HCT116 (cell line): ENCODE measurements around the gene MPPED1. TPM values are rescaled to one million over a fixed set of nuclear protein-coding genes. Genes with fewer than 3 reads are reported as not detected.

Experiments used
- ATAC-seq: fragments of 200-7000 bp; cut with Tn5 transposase; 2 replicates; pipeline ENCODE4 v1.9.1; 2020; ENCODE audit warnings: mild to moderate bottlenecking, moderate library complexity
- BruUV-seq: library from RNA; stranded (reverse); fragments of 400-500 nt; replicated peaks from 2 replicates; lab custom pipeline; 2021; lab: Mats Ljungman, UMichigan
- CTCF ChIA-PET: fragments of 300-600 bp; sonication (Branson Sonifier 250); formaldehyde crosslinking; loops from one replicate; lab custom pipeline; 2021; ENCODE audit warnings: antibody characterized with exemption; lab: Charles Lee
- POLR2A ChIA-PET: fragments of 300-600, 350-600 bp; sonication (Branson Sonifier 250); formaldehyde crosslinking; loops from one replicate; lab custom pipeline; 2021; ENCODE audit warnings: antibody characterized with exemption; lab: Charles Lee
- RAD21 ChIA-PET, 2 experiments: fragments of 300-600 bp; sonication (Branson Sonifier 250); formaldehyde crosslinking; loops; one replicate each; lab custom pipeline; 2023; ENCODE audit warnings: low total read pairs in 2 of 2; ENCODE audit not compliant: uncharacterized antibody in 2 of 2, unreplicated experiment in 2 of 2, low non-redundant PET in 1 of 2; lab: Charles Lee
- DNase-seq: peaks from one replicate; pipeline ENCODE4 v3.0.0-alpha.2; 2010; ENCODE audit warnings: low read depth, low spot score
- H2AFZ ChIP-seq: fragments of 200-600 bp; shearing (Covaris generic), sonication (generic); 2 replicates; pipeline ENCODE4 v1.6.1; 2017; ENCODE audit warnings: low read depth, mixed run types, mixed read lengths, antibody characterized with exemption, low read length; ENCODE audit not compliant: poor library complexity, severe bottlenecking
- H3K27ac ChIP-seq: 2 replicates; pipeline ENCODE4 v1.5.1; 2012; ENCODE audit warnings: low read depth, low read length
- H3K27me3 ChIP-seq: fragments of 200-600 bp; sonication (generic); 2 replicates; pipeline ENCODE4 v1.6.1; 2016; ENCODE audit warnings: mixed run types, low read length, mixed read lengths; ENCODE audit not compliant: insufficient read depth
- H3K36me3 ChIP-seq, 2 experiments: fragments of 200-500 bp in 1 of 2; fragments of 200-600 bp in 1 of 2; sonication (Bioruptor generic) in 1 of 2; sonication (generic) in 1 of 2; 2 replicates each; pipeline versions ENCODE4 v1.5.1 to v1.6.1; 2014 to 2016; ENCODE audit warnings: low read length in 2 of 2, inconsistent platforms in 1 of 2, mixed read lengths in 1 of 2, mixed run types in 1 of 2; ENCODE audit not compliant: insufficient read depth in 2 of 2, control insufficient read depth in 1 of 2
- H3K4me1 ChIP-seq, 2 experiments: fragments of 200-600 bp in 1 of 2; sonication (generic) in 1 of 2; 2 replicates each; pipeline versions ENCODE4 v1.5.1 to v1.6.1; 2012 to 2017; ENCODE audit warnings: low read length in 2 of 2, inconsistent platforms in 1 of 2, mild to moderate bottlenecking in 1 of 2, mixed read lengths in 1 of 2, mixed run types in 1 of 2, moderate library complexity in 1 of 2; ENCODE audit not compliant: insufficient read depth in 2 of 2, control insufficient read depth in 1 of 2
- H3K4me2 ChIP-seq: fragments of 200-600 bp; sonication (generic); 2 replicates; pipeline ENCODE4 v1.6.1; 2017; ENCODE audit warnings: mixed run types, low read length, mixed read lengths
- H3K4me3 ChIP-seq, 2 experiments: fragments of 200-600 bp in 1 of 2; sonication (generic) in 1 of 2; replicated peaks in 1 of 2; 2 replicates each; pipeline ENCODE4 v1.5.1; 2011 to 2016; ENCODE audit warnings: low read length in 2 of 2, control low read depth in 1 of 2, low read depth in 1 of 2, mild to moderate bottlenecking in 1 of 2, mixed read lengths in 1 of 2, mixed run types in 1 of 2
- H3K79me2 ChIP-seq: fragments of 200-600 bp; sonication (generic); 2 replicates; pipeline ENCODE4 v1.6.1; 2017; ENCODE audit warnings: mild to moderate bottlenecking, mixed run types, low read length, moderate library complexity, mixed read lengths; ENCODE audit not compliant: insufficient read depth
- H3K9ac ChIP-seq: fragments of 200-600 bp; sonication (generic); 2 replicates; pipeline ENCODE4 v1.6.1; 2016; ENCODE audit warnings: low read length, mixed read lengths
- H3K9me2 ChIP-seq: fragments of 200-600 bp; sonication (generic), shearing (Covaris generic); 2 replicates; pipeline ENCODE4 v1.6.1; 2017; ENCODE audit warnings: mixed run types, mild to moderate bottlenecking, moderate library complexity; ENCODE audit not compliant: insufficient read depth
- H3K9me3 ChIP-seq, 2 experiments: fragments of 200-500 bp in 1 of 2; fragments of 200-600 bp in 1 of 2; sonication (Bioruptor generic) in 1 of 2; sonication (generic) in 1 of 2; 2 replicates each; pipeline ENCODE4 v1.6.1; 2014 to 2017; ENCODE audit warnings: low read length in 2 of 2, mixed read lengths in 2 of 2, inconsistent platforms in 1 of 2, low read depth in 1 of 2, mild to moderate bottlenecking in 1 of 2, mixed run types in 1 of 2, moderate library complexity in 1 of 2; ENCODE audit not compliant: control insufficient read depth in 1 of 2, insufficient read depth in 1 of 2
- H4K20me1 ChIP-seq: fragments of 200-600 bp; sonication (generic), shearing (Covaris generic); 2 replicates; pipeline ENCODE4 v1.6.1; 2017; ENCODE audit warnings: mixed run types, mild to moderate bottlenecking, moderate library complexity; ENCODE audit not compliant: insufficient read depth
- CBX3 ChIP-seq: IDR thresholded peaks from 2 replicates; pipeline ENCODE4 v1.6.1; 2012; ENCODE audit warnings: low read depth
- EGR1 ChIP-seq: IDR thresholded peaks from 2 replicates; pipeline ENCODE4 v1.6.1; 2012; ENCODE audit warnings: low read depth
- EZH2 ChIP-seq: fragments of 200-600 bp; sonication (generic); IDR thresholded peaks from 2 replicates; pipeline ENCODE4 v1.6.1; 2017; ENCODE audit warnings: antibody characterized with exemption, mixed run types
- FOSL1 ChIP-seq: IDR thresholded peaks from 2 replicates; pipeline ENCODE4 v1.6.1; 2012; ENCODE audit warnings: low read depth
- JUND ChIP-seq: IDR thresholded peaks from 2 replicates; pipeline ENCODE4 v1.6.1; 2012
- POLR2A ChIP-seq: IDR thresholded peaks from 2 replicates; pipeline ENCODE4 v1.7.0; 2011; ENCODE audit warnings: borderline replicate concordance; ENCODE audit not compliant: insufficient read depth, insufficient read length; ENCODE audit errors: extremely low read depth
- POLR2AphosphoS5 ChIP-seq: IDR thresholded peaks from 2 replicates; pipeline ENCODE4 v1.6.1; 2011; ENCODE audit warnings: mild to moderate bottlenecking, low read depth, low read length, moderate library complexity
- RAD21 ChIP-seq: IDR thresholded peaks from 2 replicates; pipeline ENCODE4 v1.6.1; 2012; ENCODE audit warnings: low read depth, mild to moderate bottlenecking
- SP1 ChIP-seq: IDR thresholded peaks from 2 replicates; pipeline ENCODE4 v1.6.1; 2012; ENCODE audit warnings: low read depth
- ZBTB33 ChIP-seq: IDR thresholded peaks from 2 replicates; pipeline ENCODE4 v1.6.1; 2011; ENCODE audit warnings: mild to moderate bottlenecking, low read length, moderate library complexity; ENCODE audit not compliant: insufficient replicate concordance; ENCODE audit errors: extremely low read depth
- ZFX ChIP-seq: fragments of 450-650 bp; IDR thresholded peaks from 2 replicates; pipeline ENCODE4 v1.6.1; 2017
- intact Hi-C: fragments of 100-400 bp; cut with micrococcal nuclease; formaldehyde crosslinking; loops from 2 replicates; pipeline ENCODE4 v1.10.0; 2022
- total RNA-seq: library from RNA; stranded (reverse); gene quantifications from one replicate; pipeline ENCODE4 v1.2.1, GENCODE V29; 2021; ENCODE audit not compliant: unreplicated experiment
- TF ChIP-seq, protein P1 (sequence below): IDR thresholded peaks from 2 replicates; pipeline ENCODE4 v1.6.1; 2012
- TF ChIP-seq, protein P2 (sequence below), 3 experiments: fragments of 200-600 bp in 1 of 3; sonication (generic) in 1 of 3; IDR thresholded peaks in 2 of 3; conservative IDR thresholded peaks in 1 of 3; 2 replicates each; pipeline ENCODE4 v1.5.1; 2012 to 2017; ENCODE audit warnings: low read depth in 2 of 3, low read length in 2 of 3, antibody characterized with exemption in 1 of 3, borderline replicate concordance in 1 of 3, control low read depth in 1 of 3, mild to moderate bottlenecking in 1 of 3, mixed read lengths in 1 of 3, mixed run types in 1 of 3, moderate library complexity in 1 of 3; ENCODE audit not compliant: insufficient read depth in 1 of 3

Gene MPPED1
- total RNA-seq, 1 experiment from 2014 or later = not detected

- no peaks in the 10 kb centered on the region for H3K9me2 ChIP-seq
- H3K4me3 ChIP-seq = no peak overlapping the region
- H3K27me3 ChIP-seq = peaks cover 30% of the 10 kb centered on the region
- H3K4me1 ChIP-seq = no peaks in the 10 kb centered on the region
- intact Hi-C loops = no loop called here
- BruUV-seq = no TSS peak
- no peaks in the 10 kb centered on the region for H3K36me3 ChIP-seq
- RAD21 ChIA-PET = no interaction called here
- no peak overlapping the region for H2AFZ ChIP-seq
- H3K9ac ChIP-seq = no peak overlapping the region
- TF ChIP-seq JUND (no peak), CBX3 (no peak), FOSL1 (no peak), ZBTB33 (no peak), RAD21 (no peak), EZH2 (no peak), POLR2A (no peak), EGR1 (no peak), ZFX (no peak), POLR2AphosphoS5 (no peak), SP1 (no peak)
- TF ChIP-seq, protein P1, sequence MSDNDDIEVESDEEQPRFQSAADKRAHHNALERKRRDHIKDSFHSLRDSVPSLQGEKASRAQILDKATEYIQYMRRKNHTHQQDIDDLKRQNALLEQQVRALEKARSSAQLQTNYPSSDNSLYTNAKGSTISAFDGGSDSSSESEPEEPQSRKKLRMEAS = no peak
- TF ChIP-seq, protein P2, sequence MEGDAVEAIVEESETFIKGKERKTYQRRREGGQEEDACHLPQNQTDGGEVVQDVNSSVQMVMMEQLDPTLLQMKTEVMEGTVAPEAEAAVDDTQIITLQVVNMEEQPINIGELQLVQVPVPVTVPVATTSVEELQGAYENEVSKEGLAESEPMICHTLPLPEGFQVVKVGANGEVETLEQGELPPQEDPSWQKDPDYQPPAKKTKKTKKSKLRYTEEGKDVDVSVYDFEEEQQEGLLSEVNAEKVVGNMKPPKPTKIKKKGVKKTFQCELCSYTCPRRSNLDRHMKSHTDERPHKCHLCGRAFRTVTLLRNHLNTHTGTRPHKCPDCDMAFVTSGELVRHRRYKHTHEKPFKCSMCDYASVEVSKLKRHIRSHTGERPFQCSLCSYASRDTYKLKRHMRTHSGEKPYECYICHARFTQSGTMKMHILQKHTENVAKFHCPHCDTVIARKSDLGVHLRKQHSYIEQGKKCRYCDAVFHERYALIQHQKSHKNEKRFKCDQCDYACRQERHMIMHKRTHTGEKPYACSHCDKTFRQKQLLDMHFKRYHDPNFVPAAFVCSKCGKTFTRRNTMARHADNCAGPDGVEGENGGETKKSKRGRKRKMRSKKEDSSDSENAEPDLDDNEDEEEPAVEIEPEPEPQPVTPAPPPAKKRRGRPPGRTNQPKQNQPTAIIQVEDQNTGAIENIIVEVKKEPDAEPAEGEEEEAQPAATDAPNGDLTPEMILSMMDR (IDR thresholded peaks at IDR 0.05 in 2 of 3, conservative IDR thresholded peaks at IDR 0.05 in 1 of 3; ENCODE audit: borderline replicate concordance in 1 of 3, insufficient read depth in 1 of 3, low read depth in 2 of 3, low read length in 2 of 3) = no peak
- CTCF ChIA-PET = no interaction called here
- H3K27ac ChIP-seq = no peak overlapping the region
- DNase-seq = no peak
- H3K4me2 ChIP-seq = no peak overlapping the region
- ATAC-seq = no peak
- H3K79me2 ChIP-seq = no peaks in the 10 kb centered on the region
- no peaks in the 10 kb centered on the region for H3K9me3 ChIP-seq
- H4K20me1 ChIP-seq = no peaks in the 10 kb centered on the region
- POLR2A ChIA-PET = no interaction called here
Observed at GRCh38 chr22:43419371-43420080, 7.7 kb downstream of the MPPED1 start.
